Medulla oblongata (tissue), 1 donor: ENCODE data around the gene CNTLN.
"Not testable (repeated sequence)": the region's sequence is repeated elsewhere in the genome, so short reads cannot be mapped to it uniquely, and the experiment has no call there.

Experiments used
- DNase-seq: peaks from one replicate; pipeline ENCODE4 v3.0.0-alpha.2; 2015; ENCODE audit errors: extremely low spot score

The CNTLN gene

GRCh38 chr9:17171309-17172094, 36.7 kb downstream of the CNTLN start:
- DNase-seq, result no peak

GRCh38 chr9:17177496-17177895, 42.7 kb downstream of the CNTLN start:
- not testable (repeated sequence) for DNase-seq

GRCh38 chr9:17185481-17186029, 50.7 kb downstream of the CNTLN start:
- DNase-seq, result no peak

- DNase-seq, result no peak
These were observed 56.2 kb downstream of the CNTLN start for GRCh38 chr9:17191082-17191481.

- DNase-seq, result no peak
These were observed 69.8 kb downstream of the CNTLN start for GRCh38 chr9:17204611-17205152.

- DNase-seq, result no peak
These were observed 81.2 kb downstream of the CNTLN start for GRCh38 chr9:17216011-17216410.

GRCh38 chr9:17216646-17217045, 81.8 kb downstream of the CNTLN start:
- DNase-seq, result no peak

- no peak for DNase-seq
These were observed 82.4 kb downstream of the CNTLN start for GRCh38 chr9:17217272-17217671.

GRCh38 chr9:17219261-17219660, 84.4 kb downstream of the CNTLN start:
- no peak for DNase-seq

GRCh38 chr9:17222932-17223331, 88.1 kb downstream of the CNTLN start:
- DNase-seq, result no peak

GRCh38 chr9:17225407-17225806, 90.6 kb downstream of the CNTLN start:
- no peak for DNase-seq

- no peak for DNase-seq
These were observed 95.2 kb downstream of the CNTLN start for GRCh38 chr9:17229945-17230560.

- DNase-seq, result no peak
These were observed 95.8 kb downstream of the CNTLN start for GRCh38 chr9:17230646-17231045.

GRCh38 chr9:17236147-17236546, 101.3 kb downstream of the CNTLN start:
- DNase-seq, result no peak

GRCh38 chr9:17246770-17247169, 111.9 kb downstream of the CNTLN start:
- no peak for DNase-seq

- no peak for DNase-seq
These were observed 116.3 kb downstream of the CNTLN start for GRCh38 chr9:17251100-17251499.

- DNase-seq, result not testable (repeated sequence)
These were observed 133.8 kb downstream of the CNTLN start for GRCh38 chr9:17268531-17269188.

- DNase-seq, result no peak
These were observed 135.0 kb downstream of the CNTLN start for GRCh38 chr9:17269799-17270198.

- DNase-seq, result no peak
These were observed 137.7 kb downstream of the CNTLN start for GRCh38 chr9:17272536-17272935.

GRCh38 chr9:17280350-17281012, 145.6 kb downstream of the CNTLN start:
- DNase-seq, result no peak

- not testable (repeated sequence) for DNase-seq
These were observed 155.8 kb downstream of the CNTLN start for GRCh38 chr9:17290673-17291072.

GRCh38 chr9:17291766-17292165, 156.9 kb downstream of the CNTLN start:
- DNase-seq, result no peak
